Limb (tissue), 2 donors: ENCODE data around the gene SH3PXD2A.
"Not testable (repeated sequence)": the region's sequence is repeated elsewhere in the genome, so short reads cannot be mapped to it uniquely, and the experiment has no call there.

Experiments
- DNase-seq, 2 donors: peaks; one replicate each; pipeline ENCODE4 v3.0.0-alpha.2; 2016; ENCODE audit errors: extremely low spot score in 2 of 2

The SH3PXD2A gene

GRCh38 chr10:103793920-103794883 is 61.2 kb downstream of the SH3PXD2A start:
- DNase-seq = no peak

DNA sequence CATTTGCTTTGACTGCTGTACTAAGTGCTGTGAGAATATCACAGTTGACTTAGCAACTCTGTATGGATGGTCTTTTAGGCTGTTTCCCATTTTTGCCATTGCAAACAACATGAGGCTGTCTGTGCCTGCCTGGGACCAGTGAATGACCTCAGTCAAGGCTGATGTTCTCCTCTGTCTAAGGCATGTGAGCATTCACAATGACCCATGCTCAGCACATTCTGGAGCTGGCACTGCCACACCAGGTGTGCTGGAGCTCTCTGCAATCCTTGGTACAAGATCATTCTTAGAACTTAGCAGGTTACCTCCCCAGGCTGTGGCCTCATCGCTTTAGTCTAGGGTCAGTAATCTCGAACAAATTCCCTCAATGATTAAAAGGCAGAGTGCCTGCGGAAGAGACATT is 61.9 kb downstream of the SH3PXD2A start:
- no peak for DNase-seq

DNA sequence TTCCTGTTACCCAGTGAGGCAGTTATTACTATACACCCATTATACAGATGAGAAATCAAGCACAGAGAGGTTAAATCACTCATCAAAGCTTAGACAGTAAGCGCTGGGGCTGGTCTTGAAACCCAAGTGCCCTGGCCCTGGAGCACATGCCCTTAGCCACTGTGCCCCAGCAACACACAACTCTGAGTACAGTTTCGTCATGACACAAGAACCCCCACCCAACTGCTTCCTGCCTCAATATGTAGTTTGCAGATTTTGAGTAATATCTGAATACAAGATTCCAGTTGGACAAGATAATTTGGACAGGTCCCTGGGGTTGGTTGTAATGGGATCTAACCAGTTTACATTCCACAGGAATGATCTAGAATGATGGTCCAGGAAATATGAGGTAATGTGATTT is 62.8 kb downstream of the SH3PXD2A start:
- DNase-seq = no peak

DNA sequence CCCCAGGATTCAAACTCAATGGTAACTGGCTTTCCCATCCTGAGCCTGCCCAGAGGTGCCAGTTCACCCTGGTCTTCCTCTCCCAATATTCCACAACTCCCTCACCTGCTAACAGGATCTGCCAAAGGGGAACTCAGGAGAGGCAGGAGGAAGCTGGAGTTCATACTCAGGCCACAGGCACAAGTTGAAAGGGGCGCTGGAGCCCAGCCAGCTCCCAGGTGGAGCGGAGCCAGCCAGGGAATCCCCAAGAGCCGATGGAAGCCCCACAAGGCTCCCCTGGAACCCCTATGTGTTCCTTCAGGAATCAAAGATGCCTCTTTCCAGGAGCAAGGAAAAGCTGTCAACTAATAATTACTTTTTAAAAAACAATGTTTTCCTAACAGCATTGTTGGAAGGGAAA is 63.5 kb downstream of the SH3PXD2A start:
- no peak for DNase-seq

DNA sequence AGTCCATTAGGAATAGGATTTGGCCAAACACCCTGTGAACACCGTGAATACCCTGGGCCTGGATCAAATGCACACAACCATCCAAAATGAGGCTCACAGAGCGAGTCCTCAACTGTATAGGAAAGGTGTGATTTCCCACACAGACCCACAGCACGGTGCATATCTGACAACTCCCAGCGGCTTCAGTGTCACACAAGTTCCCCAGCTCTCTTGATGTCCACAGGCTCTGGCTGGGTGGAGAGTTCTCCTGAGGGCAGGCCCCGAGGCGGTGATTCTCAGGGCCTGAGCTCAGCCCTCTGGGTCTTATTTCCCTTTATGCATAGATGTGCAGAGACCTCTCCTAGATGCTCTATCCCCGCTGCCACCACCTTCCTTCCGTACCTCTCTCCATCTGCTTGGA is 64.1 kb downstream of the SH3PXD2A start:
- DNase-seq = no peak

DNA sequence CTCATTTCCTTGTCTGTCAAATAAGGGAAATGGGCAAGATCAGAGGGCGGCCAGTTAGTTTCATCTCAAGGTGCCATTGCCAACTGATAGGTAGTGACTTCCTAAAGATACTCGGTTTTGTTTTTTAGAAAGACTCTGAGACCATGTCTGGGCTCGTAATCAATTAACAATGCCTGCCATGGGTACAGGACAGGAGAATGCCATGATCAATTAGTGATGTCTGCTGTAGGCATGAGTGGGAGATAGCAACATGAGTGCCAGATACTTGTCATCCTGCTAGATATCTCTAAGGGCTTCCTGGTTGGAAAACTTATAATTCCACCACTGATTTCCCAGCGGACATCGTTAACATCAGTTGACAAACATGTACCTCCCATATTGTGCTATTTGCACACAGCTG is 64.8 kb downstream of the SH3PXD2A start:
- DNase-seq = no peak

DNA sequence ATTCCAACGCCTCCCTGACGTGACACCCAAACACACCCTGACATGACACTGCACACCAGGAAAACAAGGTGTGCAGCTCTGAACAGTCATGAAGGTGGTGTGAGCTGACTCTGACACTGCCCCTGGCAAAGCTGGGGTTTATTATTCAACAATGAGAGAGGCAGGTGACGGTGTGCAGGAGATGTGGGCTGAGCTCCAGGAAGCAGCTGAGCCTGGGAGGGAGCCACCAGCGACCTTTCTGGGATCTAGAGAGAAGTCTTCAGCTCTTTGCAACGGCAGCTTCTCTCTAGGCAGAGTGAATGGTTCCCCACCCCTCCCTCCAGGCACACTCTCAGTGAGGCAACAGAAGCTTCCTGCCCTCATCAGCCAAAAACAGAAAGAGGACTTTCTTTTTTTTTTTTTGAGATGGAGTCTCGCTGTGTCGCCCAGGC is 65.6 kb downstream of the SH3PXD2A start:
- DNase-seq = no peak

DNA sequence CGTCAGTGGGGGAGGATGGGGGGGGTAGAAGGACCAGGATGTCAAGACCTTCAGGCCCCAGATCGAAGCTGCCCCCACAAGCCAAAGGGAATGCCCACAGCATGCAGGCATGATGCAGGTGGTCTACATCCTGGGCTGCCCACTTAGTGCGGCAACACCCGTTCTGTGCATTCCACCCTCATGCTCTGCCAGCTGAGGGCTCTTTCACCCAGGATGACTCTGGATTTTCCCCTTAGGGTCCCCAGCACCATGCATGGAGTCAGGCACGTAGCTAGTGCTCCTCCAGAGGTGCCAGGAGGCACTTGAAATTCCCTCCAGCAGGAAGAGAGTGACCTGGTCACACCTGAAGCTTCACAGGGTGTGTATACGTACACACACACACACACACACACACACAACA is 66.2 kb downstream of the SH3PXD2A start:
- no peak for DNase-seq

DNA sequence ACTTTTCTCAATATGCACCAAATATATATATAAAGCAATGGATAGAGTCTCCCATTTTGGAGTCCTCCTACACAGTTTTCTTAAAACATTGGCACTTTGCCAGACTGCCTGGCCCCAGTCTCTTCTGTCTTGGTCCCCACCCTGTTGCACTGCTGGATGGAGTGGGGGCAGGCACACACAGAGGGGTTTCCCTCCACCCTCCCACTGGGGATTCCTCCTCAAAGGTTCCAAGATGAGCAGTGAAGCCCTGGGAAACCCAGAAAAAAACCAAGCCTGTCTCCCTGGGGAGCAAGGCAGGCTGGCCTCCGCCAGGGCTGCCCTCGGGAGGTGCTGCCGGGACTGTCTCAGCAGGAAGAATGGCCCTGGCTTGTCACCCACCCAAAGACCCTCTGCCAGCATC is 68.0 kb downstream of the SH3PXD2A start:
- no peak for DNase-seq

DNA sequence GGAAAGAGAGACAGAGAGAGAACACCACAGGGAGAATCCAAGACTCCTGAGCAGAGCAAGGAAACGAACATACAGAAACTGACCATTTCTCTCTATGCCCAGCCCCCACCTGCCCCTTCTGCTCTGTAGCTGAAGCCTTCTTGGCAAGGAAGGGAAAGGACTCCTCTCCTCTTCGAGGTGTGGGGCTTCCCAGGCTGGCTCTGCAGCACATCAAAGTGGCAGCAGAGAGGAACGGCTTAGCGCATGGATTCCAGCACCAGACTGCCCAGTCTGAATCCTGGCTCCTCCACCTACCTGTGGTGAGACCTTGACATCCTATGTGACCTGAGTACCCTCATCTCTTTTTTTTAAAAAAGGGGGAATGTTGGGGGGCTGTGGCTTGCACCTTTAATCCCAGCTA is 69.4 kb downstream of the SH3PXD2A start:
- DNase-seq = no peak

- no peak for DNase-seq
Observed at GRCh38 chr10:103784723-103785418, 70.5 kb downstream of the SH3PXD2A start.

GRCh38 chr10:103784089-103784488 is 71.3 kb downstream of the SH3PXD2A start:
- no peak for DNase-seq

DNA sequence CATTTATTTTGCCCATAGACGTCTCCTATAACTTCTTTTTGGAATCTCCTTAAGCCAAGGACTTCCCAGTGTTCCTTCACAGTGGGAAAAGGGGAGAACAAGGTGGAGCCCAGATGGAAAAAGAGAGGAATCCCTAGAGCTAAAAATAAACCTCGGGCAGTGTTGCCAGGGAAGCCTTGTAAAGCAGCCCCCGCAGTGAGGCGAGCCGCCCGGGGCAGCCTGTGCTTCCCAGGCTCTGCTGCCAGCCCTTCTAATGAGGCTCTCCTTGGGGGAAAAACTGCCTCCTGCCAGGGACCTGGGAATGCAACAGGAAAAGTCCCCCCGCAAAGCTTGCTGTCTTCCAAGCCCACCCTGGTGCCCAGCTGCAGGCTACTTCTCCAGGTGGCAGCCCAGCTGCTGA is 71.7 kb downstream of the SH3PXD2A start:
- peak in 1 of 2 donors; percentile 37 for DNase-seq

DNA sequence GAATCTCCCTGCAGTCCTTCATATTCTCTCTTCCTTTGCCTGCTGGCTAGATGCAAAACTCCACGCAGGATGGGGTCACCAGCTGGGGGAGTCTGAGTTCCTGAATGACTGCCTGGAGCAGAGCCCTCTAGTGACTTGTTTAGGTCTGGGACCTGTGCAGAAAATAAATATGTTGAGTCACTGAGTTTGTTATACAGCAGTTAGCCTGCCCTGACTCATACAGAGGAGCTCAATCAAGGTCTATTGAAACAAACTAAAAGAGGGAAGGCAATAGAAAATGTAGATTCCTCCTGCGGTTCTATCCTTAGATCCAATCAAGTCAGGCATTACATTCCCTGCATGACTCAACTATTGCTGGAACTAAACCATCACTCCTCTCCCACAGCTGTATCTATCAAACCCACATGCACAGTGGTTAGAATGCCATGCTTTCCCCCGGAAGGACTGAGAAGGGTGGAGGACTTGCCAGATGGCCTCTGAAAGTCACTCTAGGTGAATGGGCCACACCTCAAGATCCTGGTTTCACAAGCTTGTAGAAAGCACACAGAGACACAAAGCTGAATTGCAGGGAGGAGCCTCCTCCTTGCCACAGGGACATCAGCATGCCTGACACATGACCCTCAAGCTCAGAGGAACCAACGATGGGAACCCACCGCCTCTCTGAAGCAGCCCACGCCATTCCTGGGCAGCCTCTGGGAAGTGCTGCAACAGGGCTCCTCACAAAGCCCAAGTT is 73.9 kb downstream of the SH3PXD2A start:
- no peak for DNase-seq

DNA sequence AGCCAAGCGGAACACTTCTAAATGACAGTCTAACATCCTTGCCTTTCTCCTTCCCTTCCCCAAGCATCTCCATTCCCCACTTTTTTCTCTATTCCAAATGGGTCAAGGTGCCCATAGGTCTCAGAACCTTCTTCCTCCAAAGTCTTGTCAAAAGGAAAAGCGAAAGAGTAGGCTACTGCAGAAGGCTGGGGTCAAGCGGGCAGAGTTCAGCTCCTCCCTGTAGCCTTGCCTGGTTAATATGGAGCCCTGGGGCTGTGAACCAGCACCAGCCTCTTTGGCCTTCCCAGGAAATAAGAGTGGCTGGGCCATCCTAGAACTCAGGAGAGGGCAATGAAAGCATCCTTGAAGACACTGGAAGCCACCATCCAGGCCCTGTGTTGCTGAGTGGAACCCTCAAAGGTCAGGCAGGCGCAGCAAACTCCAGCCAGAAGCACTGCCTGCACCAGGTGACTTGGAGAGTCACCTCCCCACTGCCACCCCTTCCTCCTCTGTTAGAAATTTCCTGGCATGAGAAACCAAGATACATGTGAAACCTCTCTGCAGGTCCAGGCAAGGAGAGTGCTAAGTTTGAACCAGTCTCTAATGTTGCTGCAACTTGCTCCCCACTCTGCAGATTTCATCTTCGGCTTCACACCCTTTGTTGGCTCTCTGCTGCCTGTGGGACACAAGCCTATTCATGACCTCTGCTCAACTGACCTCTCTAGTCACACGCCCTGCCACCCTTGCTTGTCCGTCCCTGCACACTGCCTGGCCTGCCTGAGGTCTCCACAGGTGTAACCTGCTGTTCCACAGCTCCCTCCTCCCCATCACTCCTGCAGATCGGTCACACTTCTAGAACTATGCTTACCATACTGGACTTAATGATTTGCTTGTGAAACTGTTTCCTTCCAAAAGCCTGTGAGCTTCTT is 74.9 kb downstream of the SH3PXD2A start:
- DNase-seq = no peak

DNA sequence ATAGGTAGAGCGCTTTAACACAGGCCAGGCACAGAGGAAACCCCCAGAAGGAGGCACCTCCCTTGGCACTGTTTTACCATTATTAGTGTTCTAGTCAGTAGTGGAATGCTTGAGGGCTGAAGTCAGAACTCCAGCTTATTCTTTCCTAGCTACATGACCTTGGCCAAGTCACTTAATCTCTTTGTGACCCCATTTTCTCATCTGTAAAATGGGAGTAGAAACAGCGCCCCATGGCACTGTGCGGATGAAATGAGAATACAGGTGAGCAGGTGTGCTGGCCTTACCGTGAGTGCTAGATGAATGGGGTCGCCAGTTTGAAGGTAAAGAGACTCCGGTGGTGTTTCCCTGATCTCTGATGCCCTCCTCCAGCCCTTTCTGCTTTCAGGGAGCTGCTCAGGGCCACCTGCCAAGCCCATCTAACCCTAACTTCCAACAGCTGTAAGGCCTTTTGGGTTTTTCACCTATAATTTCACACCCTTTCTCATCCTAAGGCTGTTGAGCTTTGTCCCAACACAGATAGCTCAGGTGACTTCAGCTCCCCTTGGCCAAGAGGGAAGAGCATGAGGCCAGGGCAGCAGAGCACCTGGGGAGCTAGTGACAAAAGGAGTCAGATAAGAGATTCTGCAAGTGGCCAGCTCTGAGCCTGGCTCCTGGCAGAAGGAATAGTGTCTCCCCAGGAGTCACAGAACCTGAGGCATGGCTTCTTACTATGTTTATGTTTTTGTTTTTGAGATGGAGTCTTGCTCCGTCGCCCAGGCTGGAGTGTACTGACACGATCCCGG is 76.8 kb downstream of the SH3PXD2A start:
- DNase-seq = no peak

GRCh38 chr10:103776878-103777591 is 78.3 kb downstream of the SH3PXD2A start:
- DNase-seq = no peak

DNA sequence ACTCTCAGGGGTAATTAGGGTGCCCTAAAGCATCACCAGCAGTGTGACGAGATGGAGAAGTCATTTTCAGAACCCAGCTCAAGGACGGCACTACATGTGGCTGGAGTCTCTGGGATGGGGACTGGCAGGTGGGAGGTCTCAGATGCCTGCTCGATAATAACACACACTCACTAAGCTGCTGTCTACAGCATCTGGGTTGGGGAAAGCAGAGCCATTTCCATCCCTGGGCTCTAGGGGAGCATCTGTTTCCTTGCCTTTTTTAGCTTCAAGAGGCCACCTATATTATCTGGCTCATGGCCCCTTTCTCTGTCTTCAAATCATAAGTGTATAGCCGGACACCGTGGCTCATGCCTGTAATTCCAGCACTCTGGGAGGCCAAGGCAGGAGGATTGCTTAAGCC is 79.6 kb downstream of the SH3PXD2A start:
- no peak for DNase-seq

GRCh38 chr10:103772846-103773245 is 82.5 kb downstream of the SH3PXD2A start:
- DNase-seq = not testable (repeated sequence)
